ENCODE results near the gene FLT4.
A peak's percentile ranks its signal among the peaks of the same experiment; 100 is the strongest.
"Not testable (repeated sequence)": the region's sequence is repeated elsewhere in the genome, so short reads cannot be mapped to it uniquely, and the experiment has no call there.

FLT4 gene

DNA sequence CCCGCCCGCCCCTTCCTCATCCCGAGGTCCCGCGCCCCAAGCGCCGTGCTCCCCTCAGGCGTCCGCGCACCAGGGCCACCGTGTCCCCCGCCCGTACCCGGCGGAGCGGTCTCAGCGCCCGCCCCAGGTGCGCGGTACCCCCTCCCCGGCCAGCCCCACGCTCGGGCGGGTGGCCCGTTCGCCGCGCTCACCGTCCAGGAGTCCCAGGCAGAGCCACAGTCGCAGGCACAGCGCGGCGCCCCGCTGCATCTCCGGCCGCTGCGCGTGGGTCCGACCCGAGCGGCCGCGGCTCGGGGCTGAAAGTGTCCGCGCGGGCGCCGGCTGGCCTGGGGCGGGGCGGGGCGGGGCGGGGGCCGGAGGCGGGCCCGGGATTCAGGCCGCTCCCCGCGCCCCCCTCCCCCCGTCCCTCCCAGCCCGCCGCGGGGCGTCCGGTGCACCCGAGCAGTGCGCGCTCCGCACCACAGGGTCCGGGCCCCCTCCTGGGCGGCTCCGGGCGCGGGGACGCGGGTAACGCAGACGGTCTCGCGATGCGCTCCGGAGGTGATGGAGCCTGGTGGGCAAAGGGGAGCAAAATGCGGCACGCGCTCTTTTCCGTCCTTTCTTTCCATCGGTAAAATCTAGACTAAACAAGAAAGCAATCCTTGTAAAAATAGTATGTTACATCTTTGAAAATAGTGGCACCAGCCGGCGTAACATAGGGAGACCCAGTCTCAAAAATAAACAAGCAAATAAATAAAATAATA, at the start of gene FLT4:
Gene FLT4 (minus strand): TSS at position 304 of the 743 bp plus-strand sequence. CDS start 55 bp downstream, at position 249.
- DNase-seq, result no peak

GRCh38 chr5:180699042-180699441, 49.6 kb upstream of the FLT4 start:
- DNase-seq, result no peak

- no peak for DNase-seq
Observed at GRCh38 chr5:180696116-180696515, 46.7 kb upstream of the FLT4 start.

DNA sequence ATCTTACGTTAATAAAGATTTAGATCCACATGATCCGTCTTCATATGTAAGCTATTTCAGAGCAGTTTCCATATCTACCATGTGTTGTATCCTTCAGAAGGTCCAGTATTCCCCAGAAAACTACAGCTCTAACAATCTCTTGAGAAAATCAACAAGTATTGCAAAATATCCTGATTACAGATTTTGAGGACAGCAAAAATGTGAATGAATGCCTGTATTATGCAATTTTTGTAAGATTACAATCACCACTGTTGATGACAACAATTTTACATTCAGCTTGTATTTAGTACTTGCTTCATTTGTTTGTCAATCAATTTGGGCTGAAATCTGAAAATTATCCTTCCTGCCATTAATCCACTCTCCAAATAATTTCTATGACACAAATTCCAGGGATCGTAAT, 43.0 kb upstream of the FLT4 start:
- DNase-seq, result no peak

DNA sequence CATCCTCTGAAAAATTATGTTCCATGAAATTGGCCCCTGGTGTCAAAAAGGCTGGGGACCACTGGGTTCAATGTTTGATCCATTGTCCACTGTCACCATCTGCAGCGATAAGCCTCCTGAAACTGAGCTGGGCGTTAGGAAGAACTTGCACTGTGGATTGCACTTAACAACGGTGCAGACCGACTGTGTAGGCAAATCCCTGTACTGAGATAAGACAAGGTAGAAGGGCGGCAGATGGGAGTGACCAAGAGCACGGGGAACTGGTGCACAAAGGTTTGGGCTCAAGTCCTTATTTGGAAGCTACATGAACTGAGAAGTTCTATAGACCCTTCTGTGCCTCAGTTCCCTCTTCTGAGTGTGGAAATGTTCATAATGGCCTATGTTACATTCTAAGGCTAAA, 41.6 kb upstream of the FLT4 start:
- no peak for DNase-seq

- no peak for DNase-seq
Observed at GRCh38 chr5:180690562-180690961, 41.2 kb upstream of the FLT4 start.

DNA sequence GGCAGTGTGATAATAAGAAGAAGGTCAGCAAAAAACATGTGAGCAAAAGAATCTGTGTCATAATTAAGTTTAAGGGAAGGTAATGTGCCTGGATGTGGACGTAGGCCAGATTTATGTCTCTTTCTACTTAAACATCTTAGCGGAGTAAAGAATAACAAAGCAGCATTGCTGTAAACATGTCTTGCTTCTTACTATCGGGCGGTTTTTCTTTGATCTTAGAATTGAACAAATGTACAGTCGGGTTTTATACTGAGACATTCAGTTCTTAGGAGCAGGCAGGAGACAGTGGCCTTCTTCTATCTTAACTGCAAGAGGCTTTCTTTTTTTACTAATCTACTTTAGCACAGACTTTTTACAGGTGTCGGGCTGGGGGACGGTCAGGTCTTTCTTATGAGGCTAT, 40.4 kb upstream of the FLT4 start:
- DNase-seq, result no peak

DNA sequence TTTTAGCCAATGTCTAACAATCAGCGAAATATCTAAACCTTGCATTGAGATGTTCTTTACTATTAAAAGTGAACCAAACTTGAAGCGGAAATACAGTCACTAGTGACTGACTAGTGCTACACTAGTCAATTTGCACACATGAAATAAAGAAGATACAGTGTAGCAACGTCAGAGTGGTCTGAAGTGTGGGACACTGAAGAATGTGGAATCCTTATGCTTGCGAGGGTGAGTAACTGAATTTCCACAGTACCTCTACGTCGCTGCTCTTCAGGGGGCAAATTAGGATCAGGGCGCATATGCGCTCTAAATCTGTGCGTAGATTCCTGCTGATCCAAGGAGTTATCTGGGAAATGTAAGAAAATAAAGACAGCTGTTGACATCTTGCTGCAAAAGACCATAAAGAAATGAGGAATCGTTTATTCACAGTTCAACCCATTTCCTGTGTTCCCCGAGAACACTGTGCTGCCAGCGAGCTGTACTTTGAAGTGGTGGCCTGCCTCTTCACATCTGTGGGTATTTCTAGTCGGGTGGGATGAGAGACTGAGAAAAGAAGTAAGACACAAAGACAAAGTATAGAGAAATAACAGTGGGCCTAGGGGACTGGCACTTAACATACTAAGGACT, 39.8 kb upstream of the FLT4 start:
- no peak for DNase-seq

- no peak for DNase-seq
Observed at GRCh38 chr5:180688330-180689070, 39.1 kb upstream of the FLT4 start.

- not testable (repeated sequence) for DNase-seq
Observed at GRCh38 chr5:180686799-180687198, 37.4 kb upstream of the FLT4 start.

- no peak for DNase-seq
Observed at GRCh38 chr5:180684623-180685161, 35.3 kb upstream of the FLT4 start.

GRCh38 chr5:180683220-180683922, 34.0 kb upstream of the FLT4 start:
- no peak for DNase-seq

GRCh38 chr5:180682560-180682959, 33.2 kb upstream of the FLT4 start:
- DNase-seq, result no peak

DNA sequence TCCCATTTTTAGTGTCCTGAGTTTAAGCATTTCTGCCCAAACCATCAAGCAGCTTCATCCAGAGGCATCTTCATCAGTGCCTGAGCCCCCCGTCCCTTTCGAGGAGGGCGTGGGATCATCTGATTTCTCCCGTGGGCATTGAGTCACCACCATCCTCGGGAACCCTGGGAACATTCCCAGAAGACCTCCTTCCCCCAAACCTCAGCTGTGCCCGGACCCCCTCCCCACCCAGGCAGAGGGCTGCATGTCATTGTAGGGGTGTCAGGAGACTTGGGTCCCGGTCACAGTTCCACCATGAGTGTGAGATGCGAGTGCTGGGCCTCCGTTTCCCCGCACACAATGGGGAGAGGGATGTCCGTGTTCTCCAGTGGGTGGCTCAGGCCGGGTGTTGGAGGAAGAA, 32.6 kb upstream of the FLT4 start:
- not testable (repeated sequence) for DNase-seq

GRCh38 chr5:180678319-180678718, 28.9 kb upstream of the FLT4 start:
- not testable (repeated sequence) for DNase-seq

DNA sequence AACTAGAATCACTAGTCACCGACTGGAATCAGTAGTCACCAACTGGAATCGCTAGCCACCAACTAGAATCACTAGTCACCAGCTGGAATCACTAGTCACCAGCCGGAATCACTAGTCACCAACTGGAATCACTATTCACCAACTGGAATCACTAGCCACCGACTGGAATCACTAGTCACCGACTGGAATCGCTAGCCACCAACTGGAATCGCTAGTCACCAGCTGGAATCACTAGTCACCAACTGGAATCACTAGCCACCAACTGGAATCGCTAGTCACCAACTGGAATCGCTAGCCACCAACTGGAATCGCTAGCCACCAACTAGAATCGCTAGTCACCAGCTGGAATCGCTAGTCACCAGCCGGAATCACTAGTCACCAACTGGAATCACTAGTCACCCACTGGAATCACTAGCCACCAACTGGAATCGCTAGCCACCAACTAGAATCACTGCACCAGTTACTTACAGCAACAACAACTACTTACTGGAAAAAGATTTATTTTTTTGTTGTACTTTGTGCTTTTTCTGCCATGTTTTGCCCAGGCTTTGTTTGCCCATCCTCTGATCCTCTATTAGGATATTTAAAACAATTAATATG, 25.7 kb upstream of the FLT4 start:
- DNase-seq, result no peak

DNA sequence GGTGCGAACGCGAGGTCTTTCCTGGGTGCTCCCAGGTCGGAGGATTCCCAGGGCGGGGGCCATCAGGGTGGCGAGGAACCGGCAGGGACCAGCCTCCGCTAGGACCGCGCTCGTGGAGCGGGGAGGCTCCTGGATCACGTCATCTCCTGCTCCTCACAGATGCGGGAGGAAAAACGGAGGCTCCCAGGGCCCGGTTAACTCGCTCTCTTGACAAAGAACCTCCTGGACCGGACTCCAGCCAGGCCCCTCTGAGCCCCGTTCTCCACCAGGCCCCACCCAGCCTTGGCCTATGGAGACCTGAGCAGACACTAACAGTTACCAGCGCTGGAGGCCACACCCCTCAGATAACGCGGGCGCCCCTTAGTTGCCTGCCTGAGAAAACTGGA, 24.7 kb upstream of the FLT4 start:
- DNase-seq, result not testable (repeated sequence)

- DNase-seq, result no peak
Observed at GRCh38 chr5:180673371-180674089, 24.1 kb upstream of the FLT4 start.

GRCh38 chr5:180671958-180672524, 22.6 kb upstream of the FLT4 start:
- not testable (repeated sequence) for DNase-seq

- DNase-seq, result peak; percentile 4
Observed at GRCh38 chr5:180670586-180671359, 21.4 kb upstream of the FLT4 start.

- DNase-seq, result no peak
Observed at GRCh38 chr5:180670157-180670556, 20.8 kb upstream of the FLT4 start.

All from NCI-H2171 (cell line).